Adipocyte (in vitro differentiated cells): Measurements from ENCODE around the gene CNTFR.
A peak's percentile ranks its signal among the peaks of the same experiment; 100 is the strongest.

Experiments
- DNase-seq: peaks from one replicate; pipeline ENCODE4 v3.0.0-alpha.2; 2015; ENCODE audit warnings: low read depth
- H3K27me3 ChIP-seq: replicated peaks from 2 replicates; pipeline ENCODE4 v1.7.0; 2013; ENCODE audit warnings: mild to moderate bottlenecking, low read length, moderate library complexity; ENCODE audit not compliant: control insufficient read depth, insufficient read depth
- H3K36me3 ChIP-seq: 2 replicates; pipeline ENCODE4 v1.7.0; 2013; ENCODE audit warnings: low read length, mild to moderate bottlenecking, moderate library complexity; ENCODE audit not compliant: control insufficient read depth, insufficient read depth, severe bottlenecking
- H3K4me1 ChIP-seq: 2 replicates; pipeline ENCODE4 v1.7.0; 2013; ENCODE audit warnings: mild to moderate bottlenecking, low read length, moderate library complexity; ENCODE audit not compliant: control insufficient read depth, insufficient read depth
- H3K4me3 ChIP-seq: 2 replicates; pipeline ENCODE4 v1.7.0; 2013; ENCODE audit warnings: mild to moderate bottlenecking, low read length, moderate library complexity
- H3K9ac ChIP-seq: 2 replicates; pipeline ENCODE4 v1.7.0; 2013; ENCODE audit warnings: mild to moderate bottlenecking, low read length, moderate library complexity
- H3K9me3 ChIP-seq: 2 replicates; pipeline ENCODE4 v1.7.0; 2013; ENCODE audit warnings: mild to moderate bottlenecking, low read length, moderate library complexity; ENCODE audit not compliant: control insufficient read depth

CNTFR gene

DNA sequence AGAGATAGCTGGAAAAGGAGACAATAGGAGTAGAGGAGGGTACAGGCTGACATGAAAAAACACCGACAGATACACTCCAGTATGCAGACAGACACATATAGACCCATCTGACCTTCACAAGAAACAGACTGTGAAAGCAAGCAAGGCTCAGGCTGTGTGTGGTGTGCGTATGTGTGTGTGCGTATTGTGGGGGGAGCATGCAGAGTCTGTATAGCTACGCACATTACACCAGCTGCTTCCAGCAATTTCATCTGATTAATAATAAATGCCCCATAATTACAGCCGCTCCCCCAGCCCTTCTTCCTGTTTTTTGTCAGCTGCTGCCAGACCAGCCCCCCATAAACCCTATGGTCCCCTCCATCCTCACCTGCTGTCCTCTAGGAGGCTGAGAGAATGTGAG lies 6.7 kb downstream of the CNTFR start:
- H3K4me3 ChIP-seq: no peak overlapping the region
- H3K36me3 ChIP-seq: no peaks in the 10 kb centered on the region
- no peaks in the 10 kb centered on the region for H3K9me3 ChIP-seq
- peaks cover 32% of the 10 kb centered on the region for H3K27me3 ChIP-seq
- H3K9ac ChIP-seq: no peak overlapping the region
- no peak for DNase-seq
- H3K4me1 ChIP-seq: no peaks in the 10 kb centered on the region

DNA sequence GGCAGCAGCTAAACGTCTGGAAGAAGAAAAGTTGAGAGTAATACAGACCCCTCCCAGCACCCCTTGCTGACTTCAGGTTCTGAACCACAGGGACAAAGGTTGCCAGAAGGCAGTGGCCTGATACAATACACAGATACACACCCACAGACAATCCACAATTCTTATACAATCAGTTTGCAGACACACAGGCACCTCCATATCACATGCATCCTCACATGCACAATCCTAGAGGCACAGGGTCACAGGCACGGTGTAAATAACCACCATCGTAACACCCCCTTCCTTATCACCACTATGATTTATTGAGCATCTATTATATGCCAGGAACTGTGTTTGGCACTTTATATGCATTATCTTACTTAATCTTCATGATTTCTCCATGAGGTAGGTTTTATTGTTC lies 8.2 kb downstream of the CNTFR start:
- Histone ChIP-seq H3K4me3 (no peak overlapping the region), H3K9me3 (no peaks in the 10 kb centered on the region), H3K27me3 (peaks cover 26% of the 10 kb centered on the region), H3K36me3 (no peaks in the 10 kb centered on the region), H3K9ac (no peak overlapping the region), H3K4me1 (no peaks in the 10 kb centered on the region)
- DNase-seq: no peak

DNA sequence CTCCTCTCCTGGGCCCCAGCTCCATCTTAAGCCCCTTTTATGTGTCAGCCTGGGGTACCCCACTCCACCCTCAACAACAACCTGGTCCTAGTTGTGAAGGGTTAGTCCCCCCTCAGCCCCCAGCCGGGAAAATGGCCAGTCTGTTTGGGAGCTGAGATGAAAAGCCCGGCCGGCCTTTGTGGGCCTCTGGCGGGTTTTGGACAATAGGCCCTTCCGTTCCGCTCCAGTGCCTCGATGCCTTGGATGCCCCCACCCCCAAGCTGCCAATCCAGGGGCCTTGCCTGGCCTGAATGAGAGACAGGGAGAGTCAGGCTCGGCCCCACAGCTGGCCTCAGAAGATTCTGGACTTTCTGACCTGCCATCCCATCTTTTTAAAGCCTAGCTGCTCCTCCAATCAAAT lies 9.2 kb downstream of the CNTFR start:
- Histone ChIP-seq H3K9ac (no peak overlapping the region), H3K4me1 (no peaks in the 10 kb centered on the region), H3K4me3 (no peak overlapping the region), H3K36me3 (no peaks in the 10 kb centered on the region), H3K27me3 (peaks cover 24% of the 10 kb centered on the region), H3K9me3 (no peaks in the 10 kb centered on the region)
- no peak for DNase-seq

DNA sequence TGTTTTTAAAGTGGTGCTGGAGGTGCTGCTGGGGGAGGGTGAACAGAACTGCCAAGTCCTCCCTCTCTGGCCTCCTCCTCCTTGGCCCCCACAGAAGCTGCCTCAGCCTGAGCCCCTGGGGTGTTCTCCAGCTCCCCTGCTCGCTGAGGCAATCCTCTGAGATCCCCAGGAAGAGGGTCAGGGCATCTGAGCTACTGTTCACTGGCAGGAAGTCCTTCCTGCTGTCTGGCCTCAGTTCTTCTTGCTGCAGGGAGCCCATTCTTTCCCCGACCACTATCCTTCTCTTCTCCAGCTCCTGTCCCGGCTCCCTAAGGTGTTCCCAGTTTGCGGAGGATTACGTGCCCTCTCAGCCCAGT lies 9.7 kb downstream of the CNTFR start:
- Histone ChIP-seq H3K36me3 (no peaks in the 10 kb centered on the region), H3K4me1 (no peaks in the 10 kb centered on the region), H3K27me3 (peaks cover 20% of the 10 kb centered on the region), H3K4me3 (no peak overlapping the region), H3K9me3 (no peaks in the 10 kb centered on the region), H3K9ac (no peak overlapping the region)
- no peak for DNase-seq

DNA sequence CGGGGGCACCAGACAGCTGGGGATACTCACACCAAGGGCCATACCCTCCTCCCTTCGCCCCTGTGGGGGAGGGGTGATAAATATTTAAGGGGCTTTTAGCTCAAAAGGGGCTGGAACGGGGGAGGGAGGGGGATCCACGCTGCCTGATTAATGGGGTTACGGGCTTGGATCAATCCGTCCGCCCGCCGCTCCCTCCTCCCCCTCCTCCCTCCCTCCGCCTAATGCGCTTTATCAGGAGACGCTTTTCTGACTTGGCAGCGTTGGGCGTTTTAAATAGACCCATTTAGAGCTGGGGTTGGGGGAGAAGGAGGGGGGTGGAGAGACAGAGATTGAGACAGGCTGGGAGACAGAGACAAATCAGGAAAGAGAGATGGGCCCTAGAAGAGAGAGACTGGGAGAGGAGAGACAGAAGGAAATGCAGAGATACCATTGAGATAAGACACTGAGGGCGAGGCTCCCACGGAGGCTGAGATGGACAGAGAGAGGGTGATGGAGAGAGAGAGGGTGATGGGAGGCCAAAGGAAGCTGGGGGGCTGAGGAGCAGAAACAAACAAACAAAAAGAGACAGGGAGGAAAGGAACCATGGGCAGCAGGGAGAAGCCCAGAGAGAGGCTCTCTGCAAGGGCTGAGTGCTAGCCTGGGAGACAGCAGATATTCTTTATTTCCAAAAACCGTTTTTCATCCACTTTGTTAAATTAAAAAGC lies 10.3 kb downstream of the CNTFR start:
- H3K9ac ChIP-seq: no peak overlapping the region
- H3K4me3 ChIP-seq: no peak overlapping the region
- H3K27me3 ChIP-seq: peaks cover 18% of the 10 kb centered on the region
- H3K4me1 ChIP-seq: no peaks in the 10 kb centered on the region
- DNase-seq: no peak
- no peaks in the 10 kb centered on the region for H3K36me3 ChIP-seq
- no peaks in the 10 kb centered on the region for H3K9me3 ChIP-seq

- H3K4me3 ChIP-seq: no peak overlapping the region
- no peaks in the 10 kb centered on the region for H3K4me1 ChIP-seq
- H3K27me3 ChIP-seq: peaks cover 18% of the 10 kb centered on the region
- H3K9ac ChIP-seq: no peak overlapping the region
- DNase-seq: peak; percentile 63
- H3K9me3 ChIP-seq: no peaks in the 10 kb centered on the region
- peaks cover 3% of the 10 kb centered on the region for H3K36me3 ChIP-seq
Observed at GRCh38 chr9:34578241-34579103, 11.1 kb downstream of the CNTFR start.

GRCh38 chr9:34577400-34578240 lies 11.9 kb downstream of the CNTFR start:
- Histone ChIP-seq H3K9me3 (no peaks in the 10 kb centered on the region), H3K27me3 (peaks cover 18% of the 10 kb centered on the region), H3K36me3 (peaks cover 6% of the 10 kb centered on the region), H3K4me1 (no peaks in the 10 kb centered on the region), H3K4me3 (no peak overlapping the region), H3K9ac (no peak overlapping the region)
- no peak for DNase-seq

GRCh38 chr9:34576597-34577399 lies 12.7 kb downstream of the CNTFR start:
- peaks cover 18% of the 10 kb centered on the region for H3K27me3 ChIP-seq
- H3K9ac ChIP-seq: no peak overlapping the region
- no peak overlapping the region for H3K4me3 ChIP-seq
- no peak for DNase-seq
- peaks cover 6% of the 10 kb centered on the region for H3K36me3 ChIP-seq
- H3K4me1 ChIP-seq: peaks cover 2% of the 10 kb centered on the region
- no peaks in the 10 kb centered on the region for H3K9me3 ChIP-seq

DNA sequence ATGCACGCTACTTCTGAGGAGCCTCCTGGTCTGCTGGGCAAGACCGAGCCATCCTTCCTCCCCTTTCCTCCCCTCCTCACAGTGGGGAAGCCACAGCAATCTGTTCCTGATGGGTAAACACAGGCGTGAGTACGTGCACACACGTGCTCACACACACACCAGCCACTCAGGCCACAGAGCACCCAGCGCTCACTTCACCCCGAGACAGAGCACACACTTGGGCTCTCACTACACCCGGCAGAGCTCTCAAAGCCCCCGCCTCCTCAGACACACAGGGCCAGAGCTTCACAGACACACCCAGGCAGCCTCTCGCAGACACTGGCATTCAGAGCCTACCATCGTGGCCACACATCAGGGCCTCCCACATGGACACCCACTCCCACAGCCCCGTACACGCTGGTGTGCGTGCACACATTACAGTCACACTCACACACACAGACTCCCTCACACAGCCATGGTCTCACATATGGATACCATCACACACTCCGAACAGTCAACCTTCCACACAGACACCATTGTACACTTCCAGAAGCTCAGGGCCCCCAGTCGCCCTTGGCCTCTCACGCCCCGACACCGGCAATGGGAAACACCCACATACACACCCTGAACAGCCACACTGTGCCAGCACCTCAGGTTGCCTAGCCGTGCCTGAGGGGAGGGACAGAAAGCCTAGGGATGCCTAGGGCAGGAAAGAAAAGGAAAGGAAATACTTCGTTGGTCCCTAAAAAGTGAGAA lies 13.5 kb downstream of the CNTFR start:
- Histone ChIP-seq H3K4me3 (no peak overlapping the region), H3K9me3 (no peaks in the 10 kb centered on the region), H3K4me1 (peaks cover 5% of the 10 kb centered on the region), H3K9ac (no peak overlapping the region), H3K27me3 (peaks cover 18% of the 10 kb centered on the region), H3K36me3 (peaks cover 6% of the 10 kb centered on the region)
- DNase-seq: no peak

DNA sequence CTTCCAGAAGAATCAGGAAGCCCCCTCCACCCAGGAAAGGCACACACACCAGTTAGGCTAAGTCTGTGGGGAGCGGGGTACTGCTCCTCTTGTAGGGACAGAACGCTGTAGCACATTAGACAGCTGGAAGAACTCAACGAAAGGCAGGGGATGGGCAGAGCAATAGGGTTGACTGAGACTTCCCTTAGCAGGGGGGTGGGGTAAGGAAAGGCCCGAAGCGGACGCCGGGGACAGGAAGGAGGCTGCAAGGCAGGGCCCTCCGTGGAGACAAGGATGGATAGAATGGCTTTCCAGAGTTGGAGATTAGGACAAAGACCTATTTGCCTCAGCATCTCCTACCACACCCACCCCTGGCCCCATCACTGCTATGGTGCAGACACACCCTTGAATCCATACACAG lies 14.3 kb downstream of the CNTFR start:
- H3K9ac ChIP-seq: no peak overlapping the region
- peaks cover 18% of the 10 kb centered on the region for H3K27me3 ChIP-seq
- H3K9me3 ChIP-seq: no peaks in the 10 kb centered on the region
- H3K4me3 ChIP-seq: no peak overlapping the region
- peaks cover 5% of the 10 kb centered on the region for H3K4me1 ChIP-seq
- no peak for DNase-seq
- H3K36me3 ChIP-seq: peaks cover 6% of the 10 kb centered on the region
